K562 (cell line): ENCODE measurements around the gene PRMT3. TPM values are rescaled to one million over a fixed set of nuclear protein-coding genes. Genes with fewer than 3 reads are reported as not detected.
A peak's percentile ranks its signal among the peaks of the same experiment; 100 is the strongest.

Experiments used
- ARID2 ChIP-seq: fragments of 450-650 bp; IDR thresholded peaks from 2 replicates; pipeline ENCODE4 v1.6.1; 2017; ENCODE audit warnings: antibody characterized with exemption, mild to moderate bottlenecking
- CBX1 ChIP-seq: sonication (generic); IDR thresholded peaks from 2 replicates; pipeline ENCODE4 v1.6.1; 2016; ENCODE audit warnings: antibody characterized with exemption, low read depth, mild to moderate bottlenecking
- ETS2 ChIP-seq: IDR thresholded peaks from 2 replicates; pipeline ENCODE4 v1.6.1; 2016; ENCODE audit warnings: borderline replicate concordance, missing genetic modification characterization, mild to moderate bottlenecking, moderate library complexity, missing compliant biosample characterization; ENCODE audit not compliant: poor library complexity, severe bottlenecking
- HLTF ChIP-seq: fragments of 450-650 bp; IDR thresholded peaks from 2 replicates; pipeline ENCODE4 v1.6.1; 2016
- HSF4 ChIP-seq: fragments of 250-450 bp; sonication (Bioruptor Pico); IDR thresholded peaks from 2 replicates; pipeline ENCODE4 v2.1.2; 2022; ENCODE audit warnings: mild to moderate bottlenecking, moderate library complexity, borderline replicate concordance
- LARP7 ChIP-seq: fragments of 450-650 bp; IDR thresholded peaks from 2 replicates; pipeline ENCODE4 v1.6.1; 2016
- MEF2D ChIP-seq: conservative IDR thresholded peaks from 2 replicates; pipeline ENCODE4 v1.6.1; 2016; ENCODE audit warnings: low read depth, missing genetic modification characterization, missing compliant biosample characterization
- NR4A1 ChIP-seq, 2 experiments: fragments of 250-450 bp in 1 of 2; fragments of 450-650 bp in 1 of 2; sonication (Bioruptor Pico) in 1 of 2; IDR thresholded peaks; 2 replicates each; pipeline versions ENCODE4 v1.4.0 to v1.6.1; 2016 to 2020; ENCODE audit warnings: mild to moderate bottlenecking in 2 of 2, missing compliant biosample characterization in 1 of 2, missing genetic modification characterization in 1 of 2, moderate library complexity in 1 of 2
- PYGO2 ChIP-seq: fragments of 450-650 bp; IDR thresholded peaks from 2 replicates; pipeline ENCODE4 v1.6.1; 2016; ENCODE audit warnings: mild to moderate bottlenecking, missing genetic modification characterization, moderate library complexity, missing compliant biosample characterization
- RHOXF2B ChIP-seq: fragments of 250-450 bp; sonication (Bioruptor Pico); conservative IDR thresholded peaks from 2 replicates; pipeline ENCODE4 v1.5.1; 2021
- RUNX1 ChIP-seq: sonication (generic); IDR thresholded peaks from 2 replicates; pipeline ENCODE4 v1.6.1; 2016; ENCODE audit warnings: antibody characterized with exemption, low read depth
- SMARCA5 ChIP-seq: fragments of 450-650 bp; IDR thresholded peaks from 2 replicates; pipeline ENCODE4 v1.6.1; 2016
- THRAP3 ChIP-seq: fragments of 450-650 bp; IDR thresholded peaks from 2 replicates; pipeline ENCODE4 v1.6.1; 2016; ENCODE audit warnings: mild to moderate bottlenecking, inconsistent platforms, borderline replicate concordance
- ZNF311 ChIP-seq: fragments of 250-450 bp; sonication (Bioruptor Pico); IDR thresholded peaks from 2 replicates; pipeline ENCODE4 v1.4.0; 2020; ENCODE audit warnings: mild to moderate bottlenecking, moderate library complexity
- ZNF316 ChIP-seq: fragments of 450-650 bp; IDR thresholded peaks from 2 replicates; pipeline ENCODE4 v1.6.1; 2016
- polyA plus RNA-seq, 8 experiments: library from polyadenylated mRNA; depleted of rRNA in 4 of 8; stranded (reverse) in 5 of 8; unstranded in 3 of 8; fragments of >200 nt; fragmentation: Nextera tagmentation in 2 of 8; fragmentation: Illumina TruSeq in 1 of 8; extraction: Ambion mirVana in 2 of 8; extraction: Trizol in 1 of 8; gene quantifications; 2 replicates each; pipeline versions ENCODE4 v1.2.1 to v1.2.3, GENCODE V29; 2011 to 2014; ENCODE audit warnings: inconsistent platforms in 1 of 8, missing spikeins in 1 of 8
- total RNA-seq, 7 experiments: library from RNA; depleted of rRNA in 6 of 7; stranded (reverse); fragments of >200 nt in 6 of 7; fragmentation: Illumina TruSeq in 2 of 7; extraction: Trizol in 2 of 7; gene quantifications; 2 replicates each; pipeline versions ENCODE4 v1.2.1 to v1.2.3, GENCODE V29; 2011 to 2021; ENCODE audit warnings: low replicate concordance in 1 of 7
- TF ChIP-seq, protein P1 (sequence below), 2 experiments: fragments of 450-650 bp; conservative IDR thresholded peaks; 2 replicates each; pipeline ENCODE4 v1.6.1; 2017; ENCODE audit warnings: mild to moderate bottlenecking in 2 of 2, moderate library complexity in 2 of 2
- TF ChIP-seq, protein P2 (sequence below): sonication (generic); formaldehyde crosslinking; IDR thresholded peaks from 2 replicates; pipeline ENCODE4 v1.8.0; 2022; ENCODE audit warnings: mild to moderate bottlenecking, missing genetic modification reagents
- TF ChIP-seq, protein P3 (sequence below): fragments of 250-450 bp; sonication (Bioruptor Pico); IDR thresholded peaks from 2 replicates; pipeline ENCODE4 v1.8.0; 2022; ENCODE audit warnings: moderate library complexity, mild to moderate bottlenecking, inconsistent platforms
- TF ChIP-seq, protein P4 (sequence below), 2 experiments: fragments of 450-650 bp in 1 of 2; IDR thresholded peaks; 2 replicates each; pipeline ENCODE4 v1.6.1; 2011 to 2017; ENCODE audit warnings: low read depth in 2 of 2, antibody characterized with exemption in 1 of 2, borderline replicate concordance in 1 of 2, low read length in 1 of 2, mild to moderate bottlenecking in 1 of 2, mixed read lengths in 1 of 2; ENCODE audit not compliant: control insufficient read depth in 1 of 2
- TF ChIP-seq, protein P5 (sequence below): fragments of 450-650 bp; formaldehyde crosslinking; IDR thresholded peaks from 2 replicates; pipeline ENCODE4 v1.4.0; 2022; ENCODE audit warnings: missing genetic modification characterization

The PRMT3 gene
- total and polyA plus RNA-seq, 9 of the 15 experiments (the other 6 are each of a cell fraction or from before 2014, with no cell fraction given), result 24.0 to 62.1 (median 44.7) TPM

DNA sequence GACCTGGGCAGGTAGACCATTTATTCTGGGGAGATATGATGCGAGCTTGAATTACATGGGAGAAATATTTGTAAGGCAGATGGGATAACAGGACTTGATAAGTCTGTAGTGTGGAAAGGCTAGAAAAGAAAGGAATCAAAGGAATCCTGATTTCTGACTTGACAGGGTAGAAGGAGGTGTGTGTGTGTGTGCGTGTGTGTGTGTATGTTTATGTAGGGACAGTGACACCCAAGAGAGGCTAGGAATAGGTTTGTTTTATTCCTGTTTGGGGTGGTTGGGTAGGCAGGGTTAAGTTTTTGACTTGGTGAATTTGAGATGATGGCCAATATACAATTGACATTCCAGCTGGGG lies 24.4 kb upstream of the PRMT3 start (continued):
- 0 out of 2 replicates have a peak, but pooled peaks have one; percentile 50 for TF ChIP-seq PYGO2
- TF ChIP-seq ETS2 (tag), result no peak
- TF ChIP-seq CBX1, result no peak
- 0 out of 2 replicates have a peak, but pooled peaks have one; percentile 11 for TF ChIP-seq HSF4 (CRISPR knock-in tag)
- 0 out of 2 replicates have a peak, but pooled peaks have one; percentile 10 for TF ChIP-seq ZNF311 (CRISPR knock-in tag)
- peak; percentile 82; the same call in 1 of the 2 replicates for TF ChIP-seq THRAP3
- TF ChIP-seq MEF2D (tag), result 0 out of 2 replicates have a peak, but pooled peaks have one; percentile 11
- TF ChIP-seq, protein P1, sequence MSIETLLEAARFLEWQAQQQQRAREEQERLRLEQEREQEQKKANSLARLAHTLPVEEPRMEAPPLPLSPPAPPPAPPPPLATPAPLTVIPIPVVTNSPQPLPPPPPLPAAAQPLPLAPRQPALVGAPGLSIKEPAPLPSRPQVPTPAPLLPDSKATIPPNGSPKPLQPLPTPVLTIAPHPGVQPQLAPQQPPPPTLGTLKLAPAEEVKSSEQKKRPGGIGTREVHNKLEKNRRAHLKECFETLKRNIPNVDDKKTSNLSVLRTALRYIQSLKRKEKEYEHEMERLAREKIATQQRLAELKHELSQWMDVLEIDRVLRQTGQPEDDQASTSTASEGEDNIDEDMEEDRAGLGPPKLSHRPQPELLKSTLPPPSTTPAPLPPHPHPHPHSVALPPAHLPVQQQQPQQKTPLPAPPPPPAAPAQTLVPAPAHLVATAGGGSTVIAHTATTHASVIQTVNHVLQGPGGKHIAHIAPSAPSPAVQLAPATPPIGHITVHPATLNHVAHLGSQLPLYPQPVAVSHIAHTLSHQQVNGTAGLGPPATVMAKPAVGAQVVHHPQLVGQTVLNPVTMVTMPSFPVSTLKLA (conservative IDR thresholded peaks at IDR 0.05), result no peak
- peak; percentile 80; the same call in 1 of the 2 replicates for TF ChIP-seq HLTF
- no peak for TF ChIP-seq RHOXF2B (CRISPR knock-in tag)
- TF ChIP-seq NR4A1 (CRISPR knock-in tag; IDR thresholded peaks at IDR 0.05), result no peak
- no peak for TF ChIP-seq NR4A1 (tag; IDR thresholded peaks at IDR 0.05)
- TF ChIP-seq, protein P2, sequence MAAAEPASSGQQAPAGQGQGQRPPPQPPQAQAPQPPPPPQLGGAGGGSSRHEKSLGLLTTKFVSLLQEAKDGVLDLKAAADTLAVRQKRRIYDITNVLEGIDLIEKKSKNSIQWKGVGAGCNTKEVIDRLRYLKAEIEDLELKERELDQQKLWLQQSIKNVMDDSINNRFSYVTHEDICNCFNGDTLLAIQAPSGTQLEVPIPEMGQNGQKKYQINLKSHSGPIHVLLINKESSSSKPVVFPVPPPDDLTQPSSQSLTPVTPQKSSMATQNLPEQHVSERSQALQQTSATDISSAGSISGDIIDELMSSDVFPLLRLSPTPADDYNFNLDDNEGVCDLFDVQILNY (CRISPR knock-in tag), result no peak
- TF ChIP-seq ZNF316, result 0 out of 2 replicates have a peak, but pooled peaks have one; percentile 18
- peak; percentile 34; the same call in 1 of the 2 replicates for TF ChIP-seq SMARCA5
- TF ChIP-seq, protein P3, sequence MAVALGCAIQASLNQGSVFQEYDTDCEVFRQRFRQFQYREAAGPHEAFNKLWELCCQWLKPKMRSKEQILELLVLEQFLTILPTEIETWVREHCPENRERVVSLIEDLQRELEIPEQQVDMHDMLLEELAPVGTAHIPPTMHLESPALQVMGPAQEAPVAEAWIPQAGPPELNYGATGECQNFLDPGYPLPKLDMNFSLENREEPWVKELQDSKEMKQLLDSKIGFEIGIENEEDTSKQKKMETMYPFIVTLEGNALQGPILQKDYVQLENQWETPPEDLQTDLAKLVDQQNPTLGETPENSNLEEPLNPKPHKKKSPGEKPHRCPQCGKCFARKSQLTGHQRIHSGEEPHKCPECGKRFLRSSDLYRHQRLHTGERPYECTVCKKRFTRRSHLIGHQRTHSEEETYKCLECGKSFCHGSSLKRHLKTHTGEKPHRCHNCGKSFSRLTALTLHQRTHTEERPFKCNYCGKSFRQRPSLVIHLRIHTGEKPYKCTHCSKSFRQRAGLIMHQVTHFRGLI (CRISPR knock-in tag), result 0 out of 2 replicates have a peak, but pooled peaks have one; percentile 11
- 0 out of 2 replicates have a peak, but pooled peaks have one; percentile 26 for TF ChIP-seq ARID2
- TF ChIP-seq, protein P4, sequence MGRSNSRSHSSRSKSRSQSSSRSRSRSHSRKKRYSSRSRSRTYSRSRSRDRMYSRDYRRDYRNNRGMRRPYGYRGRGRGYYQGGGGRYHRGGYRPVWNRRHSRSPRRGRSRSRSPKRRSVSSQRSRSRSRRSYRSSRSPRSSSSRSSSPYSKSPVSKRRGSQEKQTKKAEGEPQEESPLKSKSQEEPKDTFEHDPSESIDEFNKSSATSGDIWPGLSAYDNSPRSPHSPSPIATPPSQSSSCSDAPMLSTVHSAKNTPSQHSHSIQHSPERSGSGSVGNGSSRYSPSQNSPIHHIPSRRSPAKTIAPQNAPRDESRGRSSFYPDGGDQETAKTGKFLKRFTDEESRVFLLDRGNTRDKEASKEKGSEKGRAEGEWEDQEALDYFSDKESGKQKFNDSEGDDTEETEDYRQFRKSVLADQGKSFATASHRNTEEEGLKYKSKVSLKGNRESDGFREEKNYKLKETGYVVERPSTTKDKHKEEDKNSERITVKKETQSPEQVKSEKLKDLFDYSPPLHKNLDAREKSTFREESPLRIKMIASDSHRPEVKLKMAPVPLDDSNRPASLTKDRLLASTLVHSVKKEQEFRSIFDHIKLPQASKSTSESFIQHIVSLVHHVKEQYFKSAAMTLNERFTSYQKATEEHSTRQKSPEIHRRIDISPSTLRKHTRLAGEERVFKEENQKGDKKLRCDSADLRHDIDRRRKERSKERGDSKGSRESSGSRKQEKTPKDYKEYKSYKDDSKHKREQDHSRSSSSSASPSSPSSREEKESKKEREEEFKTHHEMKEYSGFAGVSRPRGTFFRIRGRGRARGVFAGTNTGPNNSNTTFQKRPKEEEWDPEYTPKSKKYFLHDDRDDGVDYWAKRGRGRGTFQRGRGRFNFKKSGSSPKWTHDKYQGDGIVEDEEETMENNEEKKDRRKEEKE (IDR thresholded peaks at IDR 0.05; ENCODE audit: borderline replicate concordance in 1 of 2, control insufficient read depth in 1 of 2, low read depth in 2 of 2, low read length in 1 of 2), result 0 out of 4 replicates have a peak, but pooled peaks of 1 of the 2 experiments have one; percentile 27
- TF ChIP-seq, protein P5, sequence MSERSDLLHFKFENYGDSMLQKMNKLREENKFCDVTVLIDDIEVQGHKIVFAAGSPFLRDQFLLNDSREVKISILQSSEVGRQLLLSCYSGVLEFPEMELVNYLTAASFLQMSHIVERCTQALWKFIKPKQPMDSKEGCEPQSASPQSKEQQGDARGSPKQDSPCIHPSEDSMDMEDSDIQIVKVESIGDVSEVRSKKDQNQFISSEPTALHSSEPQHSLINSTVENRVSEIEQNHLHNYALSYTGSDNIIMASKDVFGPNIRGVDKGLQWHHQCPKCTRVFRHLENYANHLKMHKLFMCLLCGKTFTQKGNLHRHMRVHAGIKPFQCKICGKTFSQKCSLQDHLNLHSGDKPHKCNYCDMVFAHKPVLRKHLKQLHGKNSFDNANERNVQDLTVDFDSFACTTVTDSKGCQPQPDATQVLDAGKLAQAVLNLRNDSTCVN (CRISPR knock-in tag), result peak; percentile 85; the same call in 1 of the 2 replicates
- no peak for TF ChIP-seq RUNX1
- 0 out of 2 replicates have a peak, but pooled peaks have one; percentile 56 for TF ChIP-seq LARP7
